Endothelial cell of umbilical vein (primary cell): ENCODE results near the gene PEBP1. TPM values are rescaled to one million over a fixed set of nuclear protein-coding genes. Genes with fewer than 3 reads are reported as not detected.

Experiments used
- BruUV-seq: library from RNA; stranded (reverse); fragments of 400-500 nt; replicated peaks from 2 replicates; lab custom pipeline; 2021; lab: Mats Ljungman, UMichigan
- CTCF ChIA-PET: fragments of 300-600, 350-600 bp; sonication (Branson Sonifier 250); formaldehyde crosslinking; loops from one replicate; lab custom pipeline; 2021; ENCODE audit warnings: antibody characterized with exemption, inconsistent platforms; lab: Charles Lee
- POLR2A ChIA-PET: fragments of 300-600, 350-600 bp; sonication (Branson Sonifier 250); formaldehyde crosslinking; loops from one replicate; lab custom pipeline; 2021; ENCODE audit warnings: antibody characterized with exemption, inconsistent platforms; lab: Charles Lee
- DNase-seq: peaks from one replicate; pipeline ENCODE4 v3.0.0-alpha.2; 2011; ENCODE audit warnings: low read depth, low spot score
- FAIRE-seq: peaks from 2 replicates; lab custom pipeline; 2011; peaks lifted over from hg19 to GRCh38; lab: Jason Lieb, UNC
- H2AFZ ChIP-seq: 2 replicates; pipeline ENCODE4 v1.6.0; 2012; ENCODE audit warnings: low read depth, low read length, control low read depth, inconsistent platforms
- H3K27ac ChIP-seq: 2 replicates; pipeline ENCODE4 v1.5.1; 2011; ENCODE audit warnings: low read depth, mild to moderate bottlenecking, control low read depth, low read length, moderate library complexity; ENCODE audit not compliant: insufficient read depth
- H3K27me3 ChIP-seq, 2 experiments: 2 replicates each; pipeline versions ENCODE4 v1.6.0 to v1.6.1; 2011; ENCODE audit warnings: low read length in 2 of 2, mixed read lengths in 1 of 2; ENCODE audit not compliant: control insufficient read depth in 2 of 2, insufficient read depth in 2 of 2
- H3K36me3 ChIP-seq, 2 experiments: 2 replicates in 1 of 2; 3 replicates in 1 of 2; pipeline ENCODE4 v1.5.1; 2011; ENCODE audit warnings: low read length in 2 of 2, mild to moderate bottlenecking in 1 of 2, moderate library complexity in 1 of 2; ENCODE audit not compliant: control insufficient read depth in 2 of 2, insufficient read depth in 2 of 2; ENCODE audit errors: extremely low read depth in 1 of 2
- H3K4me1 ChIP-seq: 3 replicates; pipeline ENCODE4 v1.5.1; 2011; ENCODE audit warnings: mild to moderate bottlenecking, low read length; ENCODE audit not compliant: control insufficient read depth, insufficient read depth; ENCODE audit errors: extremely low read depth
- H3K4me2 ChIP-seq: 2 replicates; pipeline ENCODE4 v1.6.1; 2011; ENCODE audit warnings: low read length, control low read depth, mixed read lengths; ENCODE audit not compliant: insufficient read depth
- H3K4me3 ChIP-seq, 3 experiments: fragments of 200-600 bp in 1 of 3; sonication (generic), shearing (Covaris generic) in 1 of 3; replicated peaks in 1 of 3; 2 replicates each; pipeline ENCODE4 v1.5.1; 2011 to 2016; ENCODE audit warnings: control low read depth in 3 of 3, low read length in 3 of 3, mild to moderate bottlenecking in 2 of 3, inconsistent platforms in 1 of 3, low read depth in 1 of 3, moderate library complexity in 1 of 3; ENCODE audit not compliant: insufficient read depth in 1 of 3
- H3K79me2 ChIP-seq: 2 replicates; pipeline ENCODE4 v1.6.0; 2012; ENCODE audit warnings: low read length, inconsistent platforms; ENCODE audit not compliant: control insufficient read depth, insufficient read depth
- H3K9ac ChIP-seq: replicated peaks from 2 replicates; pipeline ENCODE3; 2011; ENCODE audit warnings: low read length, control low read depth; ENCODE audit not compliant: insufficient read depth; ENCODE audit errors: extremely low read depth
- H3K9me1 ChIP-seq: replicated peaks from 3 replicates; pipeline ENCODE4 v1.6.0; 2011; ENCODE audit warnings: mild to moderate bottlenecking, low read length; ENCODE audit not compliant: control insufficient read depth, insufficient read depth; ENCODE audit errors: extremely low read depth
- H3K9me3 ChIP-seq: replicated peaks from 2 replicates; pipeline ENCODE4 v1.5.1; 2012; ENCODE audit warnings: low read length, inconsistent platforms; ENCODE audit not compliant: control insufficient read depth, insufficient read depth
- H4K20me1 ChIP-seq: replicated peaks from 2 replicates; pipeline ENCODE3; 2011; ENCODE audit warnings: mild to moderate bottlenecking, low read length; ENCODE audit not compliant: control insufficient read depth, insufficient read depth; ENCODE audit errors: extremely low read depth
- EZH2 ChIP-seq: IDR thresholded peaks from 2 replicates; pipeline ENCODE4 v1.6.1; 2012; ENCODE audit warnings: borderline replicate concordance, low read depth, mild to moderate bottlenecking, moderate library complexity, low read length, inconsistent platforms; ENCODE audit not compliant: severe bottlenecking
- FOS ChIP-seq: IDR thresholded peaks from 2 replicates; pipeline ENCODE4 v1.6.1; 2011; ENCODE audit warnings: mild to moderate bottlenecking, low read length, moderate library complexity, borderline replicate concordance; ENCODE audit not compliant: insufficient read depth
- GATA2 ChIP-seq: IDR thresholded peaks from 2 replicates; pipeline ENCODE4 v1.7.0; 2011; ENCODE audit warnings: low read depth, mild to moderate bottlenecking, moderate library complexity, mixed read lengths, low read length; ENCODE audit not compliant: insufficient read length, insufficient read depth
- JUN ChIP-seq: IDR thresholded peaks from 2 replicates; pipeline ENCODE4 v1.6.1; 2011; ENCODE audit warnings: borderline replicate concordance, low read depth; ENCODE audit not compliant: insufficient read length, insufficient read depth
- MAX ChIP-seq: IDR thresholded peaks from 2 replicates; pipeline ENCODE4 v1.6.1; 2011; ENCODE audit not compliant: insufficient read depth, insufficient read length
- MYC ChIP-seq: IDR thresholded peaks from one replicate; pipeline ENCODE4 v1.6.1; 2011; ENCODE audit warnings: mild to moderate bottlenecking, low read depth, low read length
- POLR2A ChIP-seq: IDR thresholded peaks from 2 replicates; pipeline ENCODE4 v1.6.1; 2012; ENCODE audit warnings: low read depth, mild to moderate bottlenecking, control low read depth, low read length
- POLR2AphosphoS5 ChIP-seq: IDR thresholded peaks from 2 replicates; pipeline ENCODE4 v1.6.1; 2012; ENCODE audit warnings: low read depth, mild to moderate bottlenecking, control low read depth, low read length, moderate library complexity; ENCODE audit not compliant: insufficient read depth
- dilution Hi-C: fragments of 300-500 bp; cut with MboI; formaldehyde crosslinking; loops from one replicate; pipeline ENCODE4 v1.15.0; 2019; ENCODE audit warnings: low sequenced_read_pairs; ENCODE audit not compliant: extremely low pct_ligation_motif_present
- intact Hi-C: fragments of 100-400 bp; cut with micrococcal nuclease; formaldehyde crosslinking; loops from one replicate; pipeline ENCODE4 v1.10.0; 2022
- polyA plus RNA-seq, 4 experiments: library from polyadenylated mRNA; depleted of rRNA in 3 of 4; stranded (reverse) in 3 of 4; unstranded in 1 of 4; fragments of >200 nt; gene quantifications; 2 replicates each; pipeline versions ENCODE4 v1.2.1 to v1.2.3, GENCODE V29; 2011 to 2012; ENCODE audit warnings: missing spikeins in 1 of 4
- total RNA-seq: library from RNA; stranded (reverse); gene quantifications from 2 replicates; pipeline ENCODE4 v1.2.3, GENCODE V29; 2021
- TF ChIP-seq, protein P1 (sequence below), 2 donors: IDR thresholded peaks; 1 replicate in 1 of 2; 2 replicates in 1 of 2; pipeline ENCODE4 v1.5.1; 2011; ENCODE audit warnings: low read length in 2 of 2, mild to moderate bottlenecking in 2 of 2, moderate library complexity in 2 of 2, control low read depth in 1 of 2, inconsistent platforms in 1 of 2, low read depth in 1 of 2; ENCODE audit not compliant: insufficient read depth in 1 of 2; ENCODE audit errors: extremely low read depth in 1 of 2

The PEBP1 gene
- total and polyA plus RNA-seq, 2 donors (not counting 3 experiments of a cell fraction or from before 2014, with no cell fraction given) = 185 to 261 TPM

GRCh38 chr12:118122264-118122663 lies 13.7 kb upstream of the PEBP1 start:
- no peak for FAIRE-seq
- POLR2A ChIA-PET = no interaction called here
- DNase-seq = no peak
- Histone ChIP-seq H3K4me1 (no peaks in the 10 kb centered on the region), H3K27me3 (no peaks in the 10 kb centered on the region), H2AFZ (no peak overlapping the region), H3K9me3 (no peaks in the 10 kb centered on the region), H3K9ac (no peak overlapping the region), H4K20me1 (no peaks in the 10 kb centered on the region), H3K4me2 (no peak overlapping the region), H3K27ac (no peak overlapping the region), H3K9me1 (no peaks in the 10 kb centered on the region), H3K4me3 (no peak overlapping the region), H3K36me3 (no peaks in the 10 kb centered on the region), H3K79me2 (no peaks in the 10 kb centered on the region)
- CTCF ChIA-PET = interaction anchor here (1.3 to 4.1 kb wide), 5 partner anchors 10 to 914 kb away, joined by 4 to 60 read pairs (median 11); partner anchors contain the start of gene SUDS3
- no TSS peak for BruUV-seq
- dilution Hi-C loops = no loop called here
- TF ChIP-seq EZH2 (no peak), GATA2 (no peak), POLR2A (no peak), MAX (no peak), FOS (no peak), POLR2AphosphoS5 (no peak), JUN (no peak), MYC (no peak)
- TF ChIP-seq, protein P1, sequence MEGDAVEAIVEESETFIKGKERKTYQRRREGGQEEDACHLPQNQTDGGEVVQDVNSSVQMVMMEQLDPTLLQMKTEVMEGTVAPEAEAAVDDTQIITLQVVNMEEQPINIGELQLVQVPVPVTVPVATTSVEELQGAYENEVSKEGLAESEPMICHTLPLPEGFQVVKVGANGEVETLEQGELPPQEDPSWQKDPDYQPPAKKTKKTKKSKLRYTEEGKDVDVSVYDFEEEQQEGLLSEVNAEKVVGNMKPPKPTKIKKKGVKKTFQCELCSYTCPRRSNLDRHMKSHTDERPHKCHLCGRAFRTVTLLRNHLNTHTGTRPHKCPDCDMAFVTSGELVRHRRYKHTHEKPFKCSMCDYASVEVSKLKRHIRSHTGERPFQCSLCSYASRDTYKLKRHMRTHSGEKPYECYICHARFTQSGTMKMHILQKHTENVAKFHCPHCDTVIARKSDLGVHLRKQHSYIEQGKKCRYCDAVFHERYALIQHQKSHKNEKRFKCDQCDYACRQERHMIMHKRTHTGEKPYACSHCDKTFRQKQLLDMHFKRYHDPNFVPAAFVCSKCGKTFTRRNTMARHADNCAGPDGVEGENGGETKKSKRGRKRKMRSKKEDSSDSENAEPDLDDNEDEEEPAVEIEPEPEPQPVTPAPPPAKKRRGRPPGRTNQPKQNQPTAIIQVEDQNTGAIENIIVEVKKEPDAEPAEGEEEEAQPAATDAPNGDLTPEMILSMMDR (IDR thresholded peaks at IDR 0.05; ENCODE audit: extremely low read depth in 1 of 2, insufficient read depth in 1 of 2, low read depth in 1 of 2, low read length in 2 of 2) = no peak
- intact Hi-C loops = loop anchor here (5.0 kb wide), 1 partner anchor 915 kb away; no protein-coding TSS in a partner anchor
